ENCODE data around the gene EEF2KMT. TPM values are rescaled to one million over a fixed set of nuclear protein-coding genes. Genes with fewer than 3 reads are reported as not detected.

Gene EEF2KMT
- total RNA-seq, 1 donor from 2014 or later: 3.6 TPM

GRCh38 chr16:5041600-5042133, 55.9 kb downstream of the EEF2KMT start:
- DNase-seq: no peak

- no peak for DNase-seq
Observed at GRCh38 chr16:5040451-5040850, 57.1 kb downstream of the EEF2KMT start.

DNA sequence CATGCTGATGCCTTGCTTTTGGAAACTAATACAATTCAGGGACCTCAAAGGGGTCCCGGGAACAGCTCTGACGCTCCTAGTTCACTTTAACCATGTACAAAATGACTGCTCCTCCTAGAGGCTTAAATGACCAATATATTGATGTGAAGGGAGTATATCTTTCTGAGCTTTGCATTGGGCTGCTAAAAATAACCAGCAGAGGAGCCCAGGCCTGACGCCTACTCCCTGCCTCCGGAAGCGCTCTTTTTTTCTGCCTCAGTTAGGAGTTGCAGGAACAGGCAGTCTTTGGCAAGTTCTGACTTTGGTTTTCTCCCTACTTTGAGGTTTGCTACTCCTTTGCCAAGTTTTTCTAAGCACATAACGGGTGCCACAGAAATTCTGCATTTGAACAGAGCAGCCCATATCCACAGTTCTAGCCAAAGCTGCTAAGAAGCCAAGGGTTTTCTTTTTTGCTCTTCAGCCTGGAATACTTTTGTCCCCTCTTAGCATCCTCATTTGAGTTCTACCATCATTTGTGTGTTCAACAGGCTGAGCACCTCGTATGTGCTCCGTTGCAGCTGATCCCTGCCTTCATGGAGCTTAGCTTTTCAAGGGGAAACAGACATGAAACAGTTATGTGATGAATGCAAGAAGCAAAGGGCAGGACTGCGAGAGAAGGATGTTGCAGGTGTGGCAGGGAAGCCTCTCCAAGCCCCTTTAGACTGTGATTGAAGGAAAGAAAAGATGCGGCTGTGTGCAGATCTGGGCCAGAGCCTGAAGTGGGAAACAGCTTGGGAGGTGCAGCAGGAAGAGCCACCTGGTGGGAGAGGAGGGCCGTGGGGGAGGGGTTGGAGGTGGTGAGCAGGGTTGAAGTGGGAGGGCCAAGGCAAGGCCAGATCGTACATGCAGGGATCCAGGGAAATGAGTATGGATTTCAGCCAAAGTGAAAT, 61.1 kb downstream of the EEF2KMT start:
- DNase-seq: no peak

DNA sequence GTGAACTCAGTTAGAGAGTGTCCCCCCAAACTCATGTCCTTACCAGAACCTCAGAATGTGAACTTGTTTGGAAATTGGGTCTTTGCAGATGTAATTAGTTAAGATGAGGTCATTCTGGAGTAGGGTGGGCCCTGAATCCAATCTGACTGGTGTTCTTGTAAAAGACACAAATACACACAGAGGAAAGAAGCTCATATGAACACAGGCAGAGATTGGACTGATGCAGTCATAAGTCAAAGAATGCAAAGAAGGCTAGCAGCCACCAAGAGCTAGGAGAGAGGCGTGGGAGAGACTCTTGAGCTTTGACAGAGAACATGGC, 61.7 kb downstream of the EEF2KMT start:
- DNase-seq: no peak

Other genes starting within 250 kb of the EEF2KMT start
- 69.8 TPM for gene PPL, start 160.6 kb downstream of the EEF2KMT start, total RNA-seq
- gene SEC14L5, start 139.5 kb downstream of the EEF2KMT start, total RNA-seq: 0.49 TPM
- 4.0 TPM for gene NAGPA, start 63.9 kb downstream of the EEF2KMT start, total RNA-seq
- gene C16orf89, start 31.8 kb downstream of the EEF2KMT start, total RNA-seq: 2.0 TPM
- 10.0 TPM for gene ALG1, start 26.0 kb downstream of the EEF2KMT start, total RNA-seq

All from skin of body (tissue), 2 donors.